Renal pelvis (tissue), 4 donors: Measurements from ENCODE around the gene KIAA1191. TPM values are rescaled to one million over a fixed set of nuclear protein-coding genes. Genes with fewer than 3 reads are reported as not detected.
"Not testable (repeated sequence)": the region's sequence is repeated elsewhere in the genome, so short reads cannot be mapped to it uniquely, and the experiment has no call there.

Source experiments
- DNase-seq: peaks from one replicate; pipeline ENCODE4 v3.0.0-alpha.2; 2013
- polyA plus RNA-seq, 3 donors: library from polyadenylated mRNA; unstranded; fragments of 120-200 nt; gene quantifications; one replicate each; pipeline ENCODE4 v1.2.1, GENCODE V29; 2013; ENCODE audit not compliant: insufficient read length in 3 of 3

The KIAA1191 gene
- polyA plus RNA-seq, 3 donors, result 134 to 173 (median 157) TPM

- DNase-seq, result no peak
Measured at GRCh38 chr5:176337913-176338312, 23.7 kb downstream of the KIAA1191 start.

- no peak for DNase-seq
Measured at GRCh38 chr5:176334031-176334770, 27.4 kb downstream of the KIAA1191 start.

- DNase-seq, result no peak
Measured at GRCh38 chr5:176320577-176320976, 41.0 kb downstream of the KIAA1191 start.

- DNase-seq, result no peak
Measured at GRCh38 chr5:176319827-176320554, 41.6 kb downstream of the KIAA1191 start.

- no peak for DNase-seq
Measured at GRCh38 chr5:176317534-176318374, 43.8 kb downstream of the KIAA1191 start.

- not testable (repeated sequence) for DNase-seq
Measured at GRCh38 chr5:176305356-176305755, 56.2 kb downstream of the KIAA1191 start.

Other genes starting within 250 kb of the KIAA1191 start
- 10 to 100 TPM; 18.4 to 21.1 (median 19.8) TPM for gene SIMC1, start 123.3 kb downstream of the KIAA1191 start, polyA plus RNA-seq
- 10 to 100 TPM in 2 of 3 donors, 1 to 10 TPM in 1; 10.0 to 16.2 (median 14.3) TPM for gene ARL10, start 3.7 kb upstream of the KIAA1191 start, polyA plus RNA-seq
- 10 to 100 TPM; 31.5 to 37.4 (median 35.8) TPM for gene NOP16, start 26.8 kb upstream of the KIAA1191 start, polyA plus RNA-seq
- 100 to 1,000 TPM; 104 to 127 (median 124) TPM for gene HIGD2A, start 27.0 kb upstream of the KIAA1191 start, polyA plus RNA-seq
- gene CLTB, start 54.8 kb upstream of the KIAA1191 start, polyA plus RNA-seq, result 10 to 100 TPM; 53.0 to 63.3 (median 55.3) TPM
- 10 to 100 TPM; 45.7 to 52.5 (median 48.7) TPM for gene FAF2, start 86.6 kb upstream of the KIAA1191 start, polyA plus RNA-seq
- 10 to 100 TPM; 54.6 to 73.4 (median 64.7) TPM for gene RNF44, start 175.6 kb upstream of the KIAA1191 start, polyA plus RNA-seq
- gene CDHR2, start 187.6 kb upstream of the KIAA1191 start, polyA plus RNA-seq, result 10 to 100 TPM; 25.0 to 26.1 (median 26.0) TPM
- gene GPRIN1, start 248.4 kb upstream of the KIAA1191 start, polyA plus RNA-seq, result 1 to 10 TPM; 1.9 to 2.3 (median 2.3) TPM